ENCODE results near the gene TMEM215.

DNA sequence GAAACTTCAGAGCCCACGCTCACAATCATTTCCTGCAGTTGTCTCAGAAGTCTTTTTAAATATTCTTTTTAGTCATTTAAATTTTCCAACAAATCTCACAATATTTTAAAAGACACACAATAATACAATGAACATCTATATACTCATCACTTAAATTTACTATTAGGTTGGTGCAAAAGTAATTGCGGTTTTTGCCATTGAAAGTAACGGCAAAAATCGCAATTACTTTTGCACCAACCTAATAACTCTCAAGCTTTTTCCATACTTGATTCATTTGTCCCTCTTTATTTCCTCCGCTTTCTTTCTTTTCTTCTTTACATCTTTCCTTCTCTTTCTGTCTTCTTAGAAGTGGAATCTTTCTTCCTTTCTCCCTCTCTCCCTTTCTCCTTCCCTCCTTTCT is 19.2 kb upstream of the TMEM215 start:
- TF ChIP-seq, protein P1, sequence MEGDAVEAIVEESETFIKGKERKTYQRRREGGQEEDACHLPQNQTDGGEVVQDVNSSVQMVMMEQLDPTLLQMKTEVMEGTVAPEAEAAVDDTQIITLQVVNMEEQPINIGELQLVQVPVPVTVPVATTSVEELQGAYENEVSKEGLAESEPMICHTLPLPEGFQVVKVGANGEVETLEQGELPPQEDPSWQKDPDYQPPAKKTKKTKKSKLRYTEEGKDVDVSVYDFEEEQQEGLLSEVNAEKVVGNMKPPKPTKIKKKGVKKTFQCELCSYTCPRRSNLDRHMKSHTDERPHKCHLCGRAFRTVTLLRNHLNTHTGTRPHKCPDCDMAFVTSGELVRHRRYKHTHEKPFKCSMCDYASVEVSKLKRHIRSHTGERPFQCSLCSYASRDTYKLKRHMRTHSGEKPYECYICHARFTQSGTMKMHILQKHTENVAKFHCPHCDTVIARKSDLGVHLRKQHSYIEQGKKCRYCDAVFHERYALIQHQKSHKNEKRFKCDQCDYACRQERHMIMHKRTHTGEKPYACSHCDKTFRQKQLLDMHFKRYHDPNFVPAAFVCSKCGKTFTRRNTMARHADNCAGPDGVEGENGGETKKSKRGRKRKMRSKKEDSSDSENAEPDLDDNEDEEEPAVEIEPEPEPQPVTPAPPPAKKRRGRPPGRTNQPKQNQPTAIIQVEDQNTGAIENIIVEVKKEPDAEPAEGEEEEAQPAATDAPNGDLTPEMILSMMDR (IDR thresholded peaks at IDR 0.05): no peak
- no peak for TF ChIP-seq POLR2A (IDR thresholded peaks at IDR 0.05)
